Ishikawa (cell line): ENCODE results near the gene KIT.

Experiments
- CREB1 ChIP-seq: IDR thresholded peaks from 2 replicates; pipeline ENCODE4 v1.6.1; 2012; ENCODE audit warnings: low read depth
- EGR1 ChIP-seq: IDR thresholded peaks from 2 replicates; pipeline ENCODE4 v1.6.1; 2012
- EP300 ChIP-seq: IDR thresholded peaks from 2 replicates; pipeline ENCODE4 v1.6.1; 2012; ENCODE audit warnings: borderline replicate concordance
- FOXM1 ChIP-seq: IDR thresholded peaks from 2 replicates; pipeline ENCODE4 v1.6.1; 2012; ENCODE audit warnings: low read depth, borderline replicate concordance
- MAX ChIP-seq: IDR thresholded peaks from 2 replicates; pipeline ENCODE4 v1.6.1; 2012
- REST ChIP-seq: IDR thresholded peaks from 2 replicates; pipeline ENCODE4 v1.6.1; 2012; ENCODE audit warnings: low read depth, mild to moderate bottlenecking
- TAF1 ChIP-seq: IDR thresholded peaks from 2 replicates; pipeline ENCODE4 v1.6.1; 2012; ENCODE audit warnings: low read depth, mild to moderate bottlenecking
- TCF12 ChIP-seq: IDR thresholded peaks from 2 replicates; pipeline ENCODE4 v1.6.1; 2012; ENCODE audit warnings: low read depth
- ZBTB7A ChIP-seq: IDR thresholded peaks from 2 replicates; pipeline ENCODE4 v1.6.1; 2012; ENCODE audit warnings: low read depth

- TF ChIP-seq EP300 (no peak), FOXM1 (no peak), TCF12 (no peak), MAX (no peak), CREB1 (no peak), REST (no peak), ZBTB7A (no peak), TAF1 (no peak), EGR1 (no peak)
These were observed 38.0 kb downstream of the KIT start for GRCh38 chr4:54695788-54696187.
